Measurements from ENCODE around the gene PPP1R3E.
"Not testable (repeated sequence)": the region's sequence is repeated elsewhere in the genome, so short reads cannot be mapped to it uniquely, and the experiment has no call there.

PPP1R3E gene

DNA sequence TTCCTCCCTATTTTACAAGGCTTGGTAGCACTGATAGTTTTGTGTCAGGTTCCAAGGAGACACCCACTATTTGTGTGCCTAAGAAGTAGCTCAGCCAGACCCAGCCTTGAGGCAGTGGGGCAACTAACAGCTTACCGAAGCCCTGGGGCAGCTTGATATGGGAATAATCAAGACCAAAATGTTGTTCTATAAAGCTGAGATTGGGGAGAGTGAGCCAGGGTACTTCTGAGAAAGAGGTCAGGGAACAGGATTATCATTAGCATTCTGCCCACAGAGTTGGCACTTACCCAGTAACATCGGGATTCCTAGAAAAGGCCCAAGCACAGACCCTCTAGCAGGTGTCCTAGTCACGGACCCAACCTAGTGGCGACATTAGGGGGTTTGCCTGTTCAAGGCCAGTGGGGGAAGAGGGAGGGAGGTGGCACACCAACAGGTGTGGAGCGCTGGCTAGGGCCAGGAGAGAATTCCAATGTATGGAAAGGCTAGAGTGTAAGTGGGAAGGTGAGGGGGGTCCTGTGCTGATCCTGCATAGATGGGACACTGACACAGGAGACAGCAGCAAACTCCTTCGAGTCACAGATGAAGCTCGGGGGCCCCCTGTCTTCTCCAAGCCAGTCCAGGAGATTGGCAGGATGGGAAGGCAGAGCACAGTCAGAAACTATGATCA lies 4.9 kb downstream of the PPP1R3E start:
- no peak for DNase-seq (ENCODE audit: low read depth in 2 of 2)

DNA sequence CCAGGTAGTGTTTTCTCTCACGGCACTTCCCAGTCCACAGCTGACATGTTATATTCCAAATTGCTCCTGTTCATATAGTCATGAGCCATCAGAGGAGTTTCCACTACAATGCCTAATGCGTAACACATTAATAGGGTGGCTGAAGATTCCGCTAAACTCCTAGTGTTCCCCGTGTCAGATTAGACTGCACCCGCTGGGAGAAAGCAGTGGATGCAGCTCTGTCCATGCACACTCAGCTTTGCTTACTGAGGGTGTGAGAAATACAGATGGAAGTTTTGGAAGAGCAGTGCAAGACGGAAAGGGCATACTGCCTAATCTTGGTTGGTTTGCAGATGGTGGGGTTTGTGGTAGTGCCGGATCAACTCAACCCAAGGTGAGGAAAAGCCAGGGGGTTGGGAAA lies 5.6 kb downstream of the PPP1R3E start:
- DNase-seq (ENCODE audit: low read depth in 2 of 2) = no peak

DNA sequence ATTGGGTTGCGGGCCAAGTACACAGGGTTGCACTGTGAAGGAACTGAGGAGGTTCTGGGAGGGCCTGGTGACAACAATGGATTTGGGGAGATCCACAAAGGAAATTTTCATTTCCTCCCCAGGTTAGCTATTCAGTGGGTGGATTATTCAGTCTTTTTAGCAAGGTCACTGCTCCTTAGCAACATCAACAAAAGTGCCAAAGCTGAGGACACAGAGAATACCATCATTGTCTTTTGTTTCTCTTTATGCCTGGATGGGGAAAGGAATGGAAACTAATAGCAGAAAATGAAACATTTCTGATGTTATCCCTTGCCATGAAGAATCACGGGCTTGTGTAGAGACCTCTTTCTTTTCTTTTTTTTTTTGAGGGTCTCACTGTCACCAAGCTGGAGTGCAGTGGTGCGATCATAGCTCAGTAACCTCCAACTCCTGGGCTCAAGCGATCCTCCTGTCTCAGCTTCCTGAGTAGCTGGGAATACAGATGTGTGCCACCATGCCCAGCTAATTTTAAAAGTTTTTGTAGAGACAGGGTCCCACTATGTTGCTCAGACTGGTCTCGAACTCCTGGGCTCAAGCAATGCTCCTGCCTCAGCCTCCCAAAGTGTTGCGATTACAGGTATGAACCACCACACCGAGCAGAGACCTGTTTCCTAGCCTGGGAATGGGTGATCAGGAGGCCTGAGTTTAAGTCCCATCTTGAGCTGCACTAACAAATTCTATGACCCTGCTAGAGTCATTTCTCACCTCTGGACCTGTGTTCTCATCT lies 6.5 kb downstream of the PPP1R3E start:
- no peak for DNase-seq (ENCODE audit: low read depth in 2 of 2)

- no peak for DNase-seq (ENCODE audit: low read depth in 2 of 2)
Measured at GRCh38 chr14:23294734-23295561, 7.7 kb downstream of the PPP1R3E start.

DNA sequence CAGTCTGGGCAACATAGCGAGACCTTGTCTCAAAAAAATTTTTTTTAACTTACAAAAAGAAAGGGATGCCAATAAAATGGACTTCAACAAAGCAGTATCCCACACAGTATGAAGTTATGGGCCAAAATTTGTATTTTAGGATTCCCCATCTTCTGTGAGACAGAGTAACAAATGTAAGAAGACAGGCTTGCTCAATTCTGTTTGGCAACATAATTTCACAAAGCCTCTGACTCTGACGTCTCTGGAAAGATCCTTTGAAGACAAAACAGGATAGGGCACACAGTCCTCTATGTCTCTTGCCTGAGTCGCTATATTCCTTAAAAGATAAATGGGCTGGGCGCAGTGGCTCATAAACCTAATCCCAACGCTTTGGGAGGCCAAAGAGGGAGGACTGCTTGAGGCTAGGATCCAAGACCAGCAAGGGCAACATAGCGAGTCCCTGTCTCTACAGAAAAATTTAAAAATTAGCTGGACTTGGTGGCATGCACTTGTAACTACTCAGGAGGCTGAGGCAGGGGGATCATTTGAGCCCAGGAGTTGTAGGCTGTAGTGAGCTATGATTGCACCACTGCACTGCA lies 15.7 kb downstream of the PPP1R3E start:
- no peak for DNase-seq (ENCODE audit: low read depth in 2 of 2)

DNA sequence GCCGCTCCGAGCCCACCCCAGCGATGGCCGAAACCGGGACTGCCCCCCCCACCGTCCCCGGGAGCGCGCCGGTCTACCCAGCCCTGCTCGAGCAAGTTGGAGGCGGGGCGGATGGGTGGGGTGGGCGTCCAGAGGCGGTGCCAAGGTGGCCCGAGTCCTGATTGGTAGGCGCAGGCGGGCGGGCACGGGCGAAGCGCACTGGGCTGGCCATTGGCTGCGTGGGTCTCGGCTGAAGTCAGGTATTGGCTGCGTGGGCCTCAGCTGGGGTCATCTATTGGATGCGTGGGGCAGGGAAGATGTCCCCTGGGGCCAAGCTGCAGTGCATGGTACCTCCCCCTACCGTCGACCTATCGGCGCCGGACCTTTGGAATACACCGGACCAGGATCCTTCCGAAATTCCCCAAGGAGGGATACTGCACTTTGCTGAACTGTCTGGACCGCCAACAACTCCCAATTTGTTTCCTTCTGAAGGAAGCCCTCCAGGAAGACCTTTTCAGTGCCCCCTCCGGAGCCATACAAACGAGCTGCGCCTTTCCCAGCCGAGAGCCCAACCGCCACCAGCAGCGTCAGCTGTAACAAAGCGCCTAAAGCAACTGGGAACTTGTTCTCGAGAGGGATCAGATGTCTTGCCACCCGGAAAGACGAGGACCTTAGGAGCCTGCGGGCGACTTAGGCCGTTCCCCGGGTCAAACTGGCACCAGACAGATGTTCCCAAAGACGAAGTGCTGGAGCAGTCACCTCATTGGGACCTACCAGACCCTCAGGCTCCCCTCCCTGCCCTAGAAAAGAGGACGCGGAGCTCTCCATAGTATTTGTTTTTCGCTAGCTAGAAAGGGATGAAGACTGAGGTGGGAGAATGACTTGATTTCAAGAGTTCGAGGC lies 16.4 kb downstream of the PPP1R3E start, which contains the start of gene HOMEZ:
HOMEZ (minus strand) TSS at position 113 of the 882 bp plus-strand sequence. CDS start 180 bp downstream, outside the sequence.
- DNase-seq (ENCODE audit: low read depth in 2 of 2) = peak; percentile 96 to 97

DNA sequence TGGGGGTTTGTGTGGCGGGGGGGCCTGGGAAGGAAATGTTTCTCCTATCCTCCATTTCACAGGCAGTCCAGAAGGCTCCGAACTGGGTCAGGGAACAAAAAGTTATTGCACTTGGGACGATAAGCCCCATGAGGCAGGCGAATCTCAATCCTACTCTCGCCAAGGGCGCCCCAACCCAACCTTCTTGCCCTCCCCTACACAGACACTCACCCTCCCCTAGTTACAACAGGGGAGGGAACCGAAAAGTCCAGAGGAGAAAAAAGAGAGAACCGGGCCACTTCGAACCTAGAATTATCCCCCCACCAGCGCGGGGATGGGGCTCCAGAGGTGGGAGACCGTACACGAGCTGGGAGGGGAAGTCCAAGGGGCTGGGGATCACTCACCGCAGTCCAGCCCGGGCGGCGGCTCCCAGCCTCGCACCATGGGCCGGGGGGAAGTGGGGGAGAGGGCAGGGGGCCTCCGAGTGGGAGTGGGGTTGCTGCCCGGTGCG lies 17.1 kb downstream of the PPP1R3E start:
- no peak for DNase-seq (ENCODE audit: low read depth in 2 of 2)

DNA sequence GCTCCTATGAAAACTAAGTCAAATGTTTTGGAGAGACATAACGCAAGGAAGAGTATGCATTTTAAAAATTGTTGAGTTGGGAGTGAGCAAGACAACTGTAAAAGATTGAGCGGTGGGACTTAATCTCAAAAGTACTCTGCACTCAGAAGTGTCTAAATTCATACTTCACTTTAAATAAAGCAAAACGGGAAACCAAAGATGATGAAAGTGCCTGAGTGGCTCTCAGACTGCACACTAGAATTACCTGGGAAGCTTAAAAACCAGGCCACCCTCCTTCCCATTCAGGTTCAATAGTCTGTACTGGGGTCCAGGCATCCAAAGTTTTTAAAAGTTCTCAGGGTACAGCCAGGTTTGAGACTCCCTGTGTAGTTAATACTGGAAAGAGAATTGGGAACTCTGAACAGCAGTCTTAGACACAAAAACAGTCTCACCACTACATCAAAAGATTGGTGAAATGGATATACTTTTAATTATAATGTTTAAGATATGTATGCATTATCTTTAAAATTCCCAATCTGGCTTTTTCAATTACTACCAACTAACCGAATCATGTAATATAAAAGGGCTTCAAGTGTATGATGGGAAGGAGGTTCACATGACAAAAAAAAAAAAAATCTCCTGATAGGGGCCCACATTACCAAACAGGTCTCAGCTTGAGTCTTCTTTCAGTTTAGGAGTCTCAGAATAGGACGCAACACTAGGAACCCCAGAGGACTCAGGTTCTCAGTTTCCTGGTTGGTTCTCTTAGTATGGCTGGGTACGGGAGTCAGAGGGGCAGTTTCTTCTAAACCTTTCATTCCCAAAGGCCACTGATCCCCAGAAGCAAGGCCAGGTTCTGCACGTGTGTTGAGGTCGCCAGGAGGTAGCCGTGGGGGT lies 17.8 kb downstream of the PPP1R3E start:
- DNase-seq (ENCODE audit: low read depth in 2 of 2) = no peak

- DNase-seq (ENCODE audit: low read depth in 2 of 2) = no peak
Measured at GRCh38 chr14:23281247-23281646, 21.4 kb downstream of the PPP1R3E start.

DNA sequence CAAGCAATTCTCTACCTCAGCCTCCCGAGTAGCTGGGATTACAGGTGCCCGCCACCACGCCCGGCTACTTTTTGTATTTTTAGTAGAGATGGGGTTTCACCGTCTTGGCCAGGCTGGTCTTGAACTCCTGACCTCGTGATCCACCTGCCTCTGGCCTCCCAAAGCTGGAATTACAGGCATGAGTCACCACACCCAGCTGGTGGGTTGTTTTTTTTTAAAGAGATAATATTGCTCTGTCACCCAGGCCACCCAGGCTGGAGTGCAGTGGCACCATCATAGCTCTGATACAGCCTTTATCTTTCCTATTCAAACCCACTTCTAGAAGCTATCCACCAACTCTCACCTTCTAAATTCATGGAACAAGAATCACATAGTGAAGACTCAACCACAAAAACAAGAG lies 24.7 kb downstream of the PPP1R3E start:
- not testable (repeated sequence) for DNase-seq (ENCODE audit: low read depth in 2 of 2)

GRCh38 chr14:23277189-23277588 lies 25.5 kb downstream of the PPP1R3E start:
- no peak for DNase-seq (ENCODE audit: low read depth in 2 of 2)

- no peak for DNase-seq (ENCODE audit: low read depth in 2 of 2)
Measured at GRCh38 chr14:23275412-23275811, 27.2 kb downstream of the PPP1R3E start.

DNA sequence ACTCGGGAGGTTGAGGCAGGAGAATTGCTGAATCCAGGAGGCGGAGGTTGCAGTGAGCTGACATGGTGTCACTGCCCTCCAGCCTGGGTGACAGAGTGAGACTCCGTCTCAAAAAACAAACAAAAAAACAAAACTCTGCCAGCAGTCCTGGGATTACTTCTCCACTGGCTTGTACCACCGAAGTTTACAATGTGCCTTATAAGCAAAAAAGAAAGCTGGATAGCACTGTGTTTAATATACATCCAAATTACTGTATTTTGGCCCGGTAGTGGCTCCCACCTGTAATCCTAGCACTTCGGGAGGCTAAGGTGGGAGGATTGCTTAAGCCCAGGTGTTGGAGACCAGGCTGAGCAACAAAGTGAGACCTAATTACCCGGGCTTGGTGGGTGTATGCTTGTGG lies 33.5 kb downstream of the PPP1R3E start:
- no peak for DNase-seq (ENCODE audit: low read depth in 2 of 2)

GRCh38 chr14:23260849-23261248 lies 41.8 kb downstream of the PPP1R3E start:
- not testable (repeated sequence) for DNase-seq (ENCODE audit: low read depth in 2 of 2)

- DNase-seq (ENCODE audit: low read depth in 2 of 2) = no peak
Measured at GRCh38 chr14:23259426-23259825, 43.2 kb downstream of the PPP1R3E start.

- DNase-seq (ENCODE audit: low read depth in 2 of 2) = no peak
Measured at GRCh38 chr14:23258256-23258655, 44.4 kb downstream of the PPP1R3E start.

DNA sequence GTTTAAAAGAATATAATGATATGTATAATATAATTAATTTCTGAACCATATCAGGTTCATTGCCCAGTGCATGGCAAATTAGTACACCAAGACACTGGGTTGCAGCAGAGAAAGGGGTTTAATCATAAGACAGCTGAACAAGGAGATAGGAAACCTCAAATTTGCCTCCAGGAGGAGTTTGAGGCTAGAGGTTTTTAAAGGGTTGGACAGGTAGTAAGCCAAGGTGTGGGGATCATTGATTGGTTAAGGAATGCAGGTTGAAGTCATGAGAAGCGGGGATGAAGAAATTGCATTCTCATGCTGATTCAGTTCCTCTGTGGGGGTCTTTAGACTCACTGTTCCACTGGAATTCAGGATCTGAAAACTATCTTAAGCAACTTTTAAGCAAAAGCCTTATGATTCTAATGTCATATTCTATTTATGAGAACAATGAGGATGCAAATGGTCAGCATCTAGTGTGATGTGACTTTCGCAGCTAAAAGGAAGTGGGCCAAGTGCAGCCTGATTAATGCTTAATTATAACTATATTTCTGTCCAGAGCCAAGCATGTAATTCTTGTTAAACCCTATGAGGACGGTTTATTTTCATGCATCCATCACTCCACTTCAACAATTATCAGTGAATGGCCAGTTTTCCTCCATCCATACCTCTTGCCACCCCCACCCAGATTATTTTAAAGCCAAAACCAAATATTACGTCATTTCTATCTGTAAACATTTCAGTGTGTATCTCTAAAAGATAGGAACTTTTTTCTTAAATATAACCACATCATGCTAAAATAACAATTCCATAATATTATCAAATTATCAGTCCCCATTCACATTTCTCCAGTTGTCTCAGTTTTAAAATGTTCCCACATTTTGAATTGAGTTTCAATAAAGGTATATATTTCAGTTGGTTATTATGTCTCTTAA lies 50.0 kb downstream of the PPP1R3E start:
- DNase-seq (ENCODE audit: low read depth in 2 of 2) = no peak

- no peak for DNase-seq (ENCODE audit: low read depth in 2 of 2)
Measured at GRCh38 chr14:23252006-23252405, 50.7 kb downstream of the PPP1R3E start.

DNA sequence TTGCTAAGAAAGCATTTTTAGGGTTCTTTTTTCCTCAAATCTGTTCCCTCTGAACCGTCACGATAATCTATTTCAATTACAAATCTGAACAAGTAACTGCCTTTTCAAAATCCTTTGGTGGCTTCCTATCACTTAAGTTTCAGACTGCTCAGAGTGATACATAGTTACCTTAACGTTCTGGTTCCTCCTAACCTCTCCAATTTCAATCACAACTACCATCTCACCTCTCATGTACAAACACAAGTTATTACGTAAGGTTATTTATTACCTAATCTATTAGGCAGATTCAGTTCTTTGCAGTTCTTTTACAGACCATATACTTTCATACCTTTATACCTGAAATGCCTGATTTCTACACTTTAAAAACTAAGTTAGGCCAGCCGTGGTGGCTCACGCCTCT lies 52.8 kb downstream of the PPP1R3E start:
- no peak for DNase-seq (ENCODE audit: low read depth in 2 of 2)

Data from stimulated activated CD8-positive, alpha-beta memory T cell treated with anti-CD3 and anti-CD28 coated beads, Interleukin-2, amount 100 ng/mL, for 1 hour (primary cell).